ENCODE data around the gene S100A14.
"Not testable (repeated sequence)": the region's sequence is repeated elsewhere in the genome, so short reads cannot be mapped to it uniquely, and the experiment has no call there.

Gene S100A14

DNA sequence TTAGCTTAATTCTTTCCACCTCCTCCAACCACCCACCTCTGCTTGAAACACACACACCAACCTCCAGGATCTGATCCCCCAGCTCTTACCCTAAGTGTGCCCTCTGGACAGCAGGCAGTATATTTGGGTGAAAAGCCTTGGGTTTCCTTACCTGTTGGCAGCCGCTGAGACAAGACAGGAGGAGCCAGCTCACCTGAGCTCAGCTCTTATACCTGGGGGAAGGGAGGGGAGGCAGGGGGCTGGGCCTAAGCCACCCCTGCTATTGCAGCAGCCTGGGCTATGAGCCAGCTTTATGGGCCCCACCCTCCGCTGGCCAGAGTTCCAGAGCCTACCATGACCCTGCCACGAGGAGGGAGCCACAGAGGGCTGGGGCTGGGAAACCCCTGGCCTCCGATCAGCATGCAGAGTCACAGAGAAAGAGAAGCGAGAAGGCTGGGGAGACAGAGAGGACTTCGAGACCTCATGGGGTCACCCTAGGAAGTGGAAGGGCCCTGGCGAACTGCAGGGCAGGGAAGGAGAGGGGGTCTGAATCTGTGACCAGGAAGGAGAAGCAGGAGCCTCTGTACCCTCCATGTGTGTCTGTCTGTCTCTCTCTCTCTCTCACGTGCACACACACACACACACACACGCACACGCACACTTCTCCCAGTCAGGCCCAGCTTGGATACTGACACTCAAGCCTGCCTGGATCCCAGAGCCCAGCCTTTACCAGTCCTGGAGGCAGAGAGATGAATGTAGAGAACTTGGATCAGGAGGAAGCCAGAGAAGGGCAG lies at the start of gene S100A14:
Gene S100A14 (minus strand): TSS at position 182 of the 773 bp plus-strand sequence. CDS start 467 bp downstream, outside the sequence.
- DNase-seq (ENCODE audit: low read depth) = no peak

DNA sequence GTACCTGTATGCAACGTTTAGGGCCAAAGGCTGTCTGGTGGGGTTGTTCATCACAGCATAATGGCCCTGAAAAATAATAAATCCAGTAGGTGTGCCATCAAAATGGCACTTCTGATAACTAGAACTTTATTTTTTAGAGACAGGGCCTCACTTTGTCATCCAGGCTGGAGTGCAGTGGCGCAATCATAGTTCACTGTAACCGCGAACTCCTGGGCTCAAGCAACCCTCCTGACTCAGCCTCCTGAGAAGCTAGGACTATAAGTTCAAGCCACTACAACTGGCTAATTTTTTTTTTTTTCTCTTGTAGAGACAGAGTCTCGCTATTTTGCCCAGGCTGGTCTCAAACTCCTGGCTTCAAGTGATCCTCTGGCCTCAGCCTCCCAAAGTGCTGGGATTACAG lies 47.1 kb upstream of the S100A14 start:
- DNase-seq (ENCODE audit: low read depth) = no peak

DNA sequence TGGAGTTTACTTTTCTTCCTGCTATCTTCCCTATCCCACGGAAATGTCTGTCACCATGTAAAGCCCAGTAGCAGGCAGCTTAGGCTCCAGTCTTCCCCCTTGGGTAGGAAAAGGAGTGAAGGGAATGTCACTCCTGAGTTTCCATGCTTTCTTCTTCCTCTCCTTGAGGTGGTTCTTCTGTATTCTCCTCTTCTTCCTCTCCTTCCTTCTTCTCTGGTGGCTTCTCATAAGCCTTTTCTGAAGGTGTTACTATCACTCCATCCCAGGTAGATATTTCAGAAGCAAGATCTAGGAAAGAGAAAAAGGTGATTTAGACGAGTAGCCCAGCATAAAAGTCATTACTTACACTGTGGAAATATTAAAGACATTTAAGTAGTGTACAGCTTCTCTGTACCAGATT lies 46.1 kb upstream of the S100A14 start:
- no peak for DNase-seq (ENCODE audit: low read depth)

DNA sequence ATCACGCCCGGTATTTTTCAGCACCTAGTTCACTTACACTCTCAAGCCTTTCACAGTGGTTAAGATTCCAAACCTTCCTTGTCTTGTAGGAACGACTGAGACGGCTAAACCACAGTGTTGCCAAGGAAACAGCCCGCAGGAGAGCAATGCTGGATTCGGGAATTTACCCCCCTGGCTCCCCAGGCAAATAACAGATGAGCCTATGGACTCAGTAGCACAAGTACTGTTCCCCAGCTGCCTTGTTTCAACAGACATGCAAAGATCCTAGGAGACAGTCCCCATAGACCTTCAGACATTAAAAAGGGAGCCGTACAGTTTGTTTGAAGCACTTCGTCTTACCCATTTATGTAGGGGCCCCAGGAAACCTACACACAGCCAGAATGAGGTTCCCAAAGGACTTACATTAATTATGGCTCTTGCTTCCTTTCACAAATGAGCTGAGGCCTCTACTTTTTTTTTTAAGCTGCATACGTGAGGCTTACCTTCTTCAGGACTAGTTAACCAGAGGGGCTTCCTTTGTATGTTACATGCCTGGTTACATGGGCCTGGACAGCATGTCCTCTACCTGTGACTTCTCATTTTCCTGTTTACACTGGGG lies 45.1 kb upstream of the S100A14 start:
- no peak for DNase-seq (ENCODE audit: low read depth)

DNA sequence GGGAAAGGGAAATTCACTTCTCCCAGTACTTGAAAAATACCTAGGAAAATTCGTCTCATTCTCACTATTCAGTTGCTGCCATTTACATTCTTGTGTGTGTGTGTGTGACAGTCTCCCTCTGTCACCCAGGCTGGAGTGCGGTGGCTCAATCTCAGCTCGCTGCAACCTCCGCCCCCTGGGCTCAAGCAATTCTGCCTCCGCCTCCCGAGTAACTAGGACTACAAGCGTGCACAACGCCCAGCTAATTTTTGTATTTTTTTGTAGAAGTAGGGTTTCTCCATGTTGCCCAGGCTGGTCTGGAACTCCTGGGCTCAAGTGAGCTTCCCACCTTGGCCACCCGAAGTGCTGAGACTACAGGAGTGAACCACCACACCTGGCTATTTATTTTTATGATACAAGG lies 43.5 kb upstream of the S100A14 start:
- no peak for DNase-seq (ENCODE audit: low read depth)

DNA sequence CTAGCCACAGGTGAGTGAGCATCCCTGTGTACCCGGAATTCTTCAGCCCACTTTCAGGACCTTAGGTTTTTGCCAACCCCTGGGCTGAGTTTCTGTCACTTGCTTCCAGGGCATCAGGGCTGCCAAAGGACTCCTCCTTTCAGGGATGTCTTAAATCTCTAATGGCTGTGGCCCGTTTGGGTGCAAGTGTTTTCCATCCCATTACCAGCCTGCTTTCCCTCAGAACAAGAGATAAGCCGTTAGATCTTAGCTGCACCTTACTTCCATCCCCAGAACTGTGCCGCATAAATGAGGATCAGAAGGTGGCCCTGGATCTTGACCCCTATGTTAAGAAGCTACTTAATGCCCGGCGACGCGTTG lies 43.0 kb upstream of the S100A14 start:
- no peak for DNase-seq (ENCODE audit: low read depth)

DNA sequence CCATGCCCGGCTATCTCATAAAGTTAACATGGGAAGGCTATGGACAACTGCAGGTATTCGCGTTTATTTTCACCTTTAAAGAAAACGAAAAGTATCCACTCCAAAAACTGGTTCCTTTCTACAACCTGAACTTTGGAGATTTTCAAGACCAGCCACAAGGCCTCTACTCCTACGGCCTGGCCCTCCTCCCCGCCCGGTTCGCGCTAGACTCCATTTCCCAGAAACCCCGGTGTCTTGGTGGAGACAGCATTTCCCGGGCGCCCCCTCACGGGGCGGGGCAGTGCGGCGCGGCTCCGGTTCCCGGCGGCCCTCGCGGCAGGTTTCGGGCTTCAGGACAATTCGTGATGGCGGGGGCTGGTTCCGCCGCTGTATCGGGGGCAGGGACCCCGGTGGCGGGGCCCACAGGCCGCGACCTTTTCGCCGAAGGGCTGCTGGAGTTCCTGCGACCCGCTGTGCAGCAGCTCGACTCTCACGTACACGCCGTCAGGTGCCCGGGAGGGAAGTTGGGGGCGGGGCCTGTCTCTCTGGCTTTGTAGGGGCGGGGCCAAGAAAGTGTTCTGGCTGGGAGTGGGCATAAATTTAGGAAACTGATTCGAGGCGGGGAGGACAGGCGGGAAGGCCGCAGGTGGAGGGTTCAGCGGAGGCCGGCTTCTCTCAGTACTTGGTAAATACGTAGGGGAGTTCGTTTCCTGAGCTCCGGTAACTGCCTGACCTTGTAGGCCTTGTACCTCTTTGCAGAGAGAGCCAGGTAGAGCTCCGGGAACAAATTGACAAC lies 42.5 kb upstream of the S100A14 start, which contains the start of gene SNAPIN:
Gene SNAPIN (plus strand): TSS at position 304 of the 775 bp plus-strand sequence. CDS start 41 bp downstream, at position 345.
- peak; percentile 78 for DNase-seq (ENCODE audit: low read depth)

DNA sequence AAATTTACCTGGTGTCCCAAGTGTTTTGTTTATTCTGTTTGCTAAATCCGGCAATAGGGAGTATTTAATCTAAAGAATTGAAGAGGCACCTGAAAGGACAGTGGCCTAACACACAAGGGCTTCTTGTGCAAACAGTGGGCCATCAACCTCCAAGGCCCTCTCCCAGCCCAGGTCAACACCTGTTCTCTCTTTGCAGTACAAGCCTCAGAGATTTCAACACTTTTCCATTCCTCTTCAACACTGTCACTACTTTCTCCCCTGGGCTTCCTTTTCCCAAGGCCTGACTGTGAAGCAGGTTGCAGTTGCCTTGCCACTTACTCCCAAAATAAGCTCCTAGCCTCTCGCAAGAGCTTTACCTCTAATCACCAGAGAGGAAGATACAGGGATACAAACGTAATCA lies 39.2 kb upstream of the S100A14 start:
- no peak for DNase-seq (ENCODE audit: low read depth)

DNA sequence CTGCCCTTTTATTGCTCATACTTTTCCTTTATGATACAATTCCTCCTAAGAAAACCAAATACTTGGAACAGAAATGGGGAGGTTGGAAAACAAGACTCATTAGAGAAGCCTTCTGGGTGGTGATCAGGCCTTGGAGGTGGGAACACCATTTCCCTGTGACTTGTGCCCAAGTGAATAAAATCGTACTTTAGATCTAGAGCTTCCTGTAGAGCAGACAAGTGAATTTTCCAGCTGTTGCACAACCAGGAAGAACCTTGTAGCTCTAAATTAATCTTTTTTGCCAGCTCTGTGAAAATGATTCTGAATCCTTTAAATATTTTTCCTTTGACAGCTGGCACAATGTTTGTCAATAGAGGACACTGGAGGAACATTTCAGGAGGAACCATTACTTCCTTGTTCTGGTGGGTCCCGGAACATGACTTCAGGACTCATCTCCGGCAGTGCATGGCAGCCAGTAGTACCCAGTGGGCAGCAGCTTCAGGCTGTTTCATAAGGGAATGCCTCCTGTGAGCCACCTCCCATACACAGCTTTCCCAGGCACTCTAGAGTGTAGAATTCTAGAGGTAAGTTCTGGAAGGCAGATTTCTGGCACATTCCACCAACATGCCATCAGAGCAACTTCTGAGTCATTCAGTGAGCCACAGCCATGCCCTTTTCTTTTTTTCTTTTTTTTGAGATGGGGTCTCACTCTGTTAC lies 36.8 kb upstream of the S100A14 start:
- no peak for DNase-seq (ENCODE audit: low read depth)

DNA sequence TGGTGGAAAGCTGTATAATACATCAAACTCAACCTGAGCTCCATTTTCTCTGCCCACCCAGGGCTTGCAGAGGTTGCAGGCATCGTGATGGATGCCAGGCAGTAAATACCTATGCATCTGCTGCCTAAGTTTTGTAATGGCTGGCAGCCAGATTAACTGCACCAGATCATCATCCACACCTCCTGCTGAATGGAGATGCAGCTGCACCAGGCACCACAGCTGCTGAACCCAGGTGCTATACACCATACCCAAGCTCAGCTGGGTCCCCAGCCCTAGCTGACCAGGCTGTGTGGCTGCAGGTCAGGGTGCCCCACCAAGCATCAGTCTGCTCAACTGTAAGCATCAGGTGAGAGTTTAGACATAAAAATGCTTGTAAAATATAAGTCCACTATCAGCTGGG lies 35.6 kb upstream of the S100A14 start:
- no peak for DNase-seq (ENCODE audit: low read depth)

DNA sequence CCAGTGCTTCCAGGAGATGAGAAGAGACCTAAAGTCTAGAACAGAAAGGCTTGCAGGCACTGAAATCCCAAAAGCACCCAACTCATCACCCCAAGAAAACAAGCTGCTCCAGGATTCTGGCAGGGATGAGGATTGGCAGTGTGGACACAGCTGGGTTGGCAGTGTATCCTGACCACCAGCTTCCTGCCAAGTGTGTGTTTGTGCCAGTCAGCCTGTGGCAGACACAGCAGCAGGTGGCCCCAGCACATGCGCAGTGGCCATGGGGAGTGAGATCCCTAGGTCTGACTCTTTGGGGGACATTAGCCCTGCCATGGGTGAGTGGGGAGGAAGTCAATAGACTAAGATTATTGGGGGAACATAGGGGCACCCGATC lies 33.7 kb upstream of the S100A14 start:
- DNase-seq (ENCODE audit: low read depth) = no peak

DNA sequence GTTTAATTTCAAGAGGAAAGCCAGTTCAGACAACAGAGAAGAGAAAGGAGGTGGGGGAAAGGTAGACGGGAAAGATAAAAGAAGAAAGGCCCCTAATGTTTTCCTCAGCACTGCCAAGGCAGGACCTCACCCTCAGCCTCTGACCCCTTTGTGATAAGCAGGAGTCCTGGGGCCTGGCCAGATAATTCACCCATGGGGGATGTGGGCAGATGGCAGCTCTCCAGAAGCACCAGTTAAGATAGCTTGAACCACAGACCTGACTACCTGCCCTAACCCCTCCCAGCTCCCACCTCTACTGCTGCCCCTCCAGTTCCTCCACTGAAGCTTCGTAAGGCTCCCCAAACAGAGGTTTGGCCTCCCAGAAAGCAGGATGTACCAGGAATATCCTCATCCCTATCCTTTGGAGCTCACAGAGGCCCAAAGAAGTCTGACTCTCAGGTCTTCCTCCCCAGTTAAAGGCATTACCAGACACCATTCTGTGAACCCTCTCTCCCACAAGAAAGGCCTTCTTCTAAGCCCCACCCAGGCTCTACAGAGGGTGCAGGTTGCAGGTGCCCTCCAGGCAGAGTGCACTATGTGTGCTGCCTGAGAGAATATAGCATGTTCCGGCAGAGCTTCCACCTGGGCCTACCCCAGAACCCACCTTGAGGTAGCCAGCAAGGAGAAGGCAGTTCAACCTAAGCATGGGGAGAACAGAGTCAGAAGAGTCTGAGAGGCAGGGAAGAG lies 33.2 kb upstream of the S100A14 start:
- no peak for DNase-seq (ENCODE audit: low read depth)

DNA sequence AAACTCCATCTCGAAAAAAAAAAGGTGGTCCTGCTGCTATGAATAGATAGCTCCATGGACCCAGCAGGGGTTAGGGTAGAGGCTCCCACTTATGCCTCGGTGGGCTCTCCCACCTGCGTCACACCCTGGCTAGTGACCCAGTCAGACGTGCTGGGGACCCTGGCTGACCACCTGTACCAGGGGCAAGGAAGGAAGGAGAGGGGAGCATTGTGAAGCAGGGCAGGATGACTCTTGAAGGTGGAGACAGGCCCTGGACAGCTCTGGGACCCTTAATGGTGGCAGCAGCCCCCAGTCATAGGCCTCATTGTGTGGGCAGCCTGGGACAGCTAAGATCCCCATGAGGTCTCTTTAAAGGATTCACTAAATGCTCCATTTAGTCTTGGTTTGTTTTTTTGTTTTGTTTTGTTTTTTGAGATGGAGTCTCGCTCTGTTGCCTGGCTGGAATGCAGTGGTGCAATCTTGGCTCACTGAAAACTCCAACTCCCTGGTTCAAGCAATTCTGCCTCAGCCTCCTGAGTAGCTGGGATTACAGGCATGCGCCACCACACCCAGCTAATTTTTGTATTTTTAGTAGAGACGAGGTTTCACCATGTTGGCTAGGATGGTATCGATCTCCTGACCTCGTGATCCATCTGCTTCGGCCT lies 32.0 kb upstream of the S100A14 start:
- DNase-seq (ENCODE audit: low read depth) = no peak

DNA sequence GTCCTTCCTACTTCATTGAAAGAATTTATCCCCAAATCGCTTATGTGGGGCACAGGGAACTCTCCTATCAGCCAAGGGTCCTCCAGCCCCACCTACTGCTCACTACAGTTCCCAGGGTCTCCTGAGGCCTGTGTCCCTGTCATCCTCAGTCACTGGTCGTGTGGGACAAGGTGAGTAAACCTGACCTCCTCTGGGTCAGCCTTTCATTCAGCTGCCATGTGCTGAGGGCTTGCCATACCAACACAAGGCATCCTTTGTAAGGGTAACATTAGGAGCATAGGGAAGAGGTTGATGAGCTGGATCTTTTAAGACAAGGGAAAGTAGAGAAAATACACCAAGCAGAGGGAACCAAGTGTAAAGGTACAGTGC lies 31.2 kb upstream of the S100A14 start:
- no peak for DNase-seq (ENCODE audit: low read depth)

DNA sequence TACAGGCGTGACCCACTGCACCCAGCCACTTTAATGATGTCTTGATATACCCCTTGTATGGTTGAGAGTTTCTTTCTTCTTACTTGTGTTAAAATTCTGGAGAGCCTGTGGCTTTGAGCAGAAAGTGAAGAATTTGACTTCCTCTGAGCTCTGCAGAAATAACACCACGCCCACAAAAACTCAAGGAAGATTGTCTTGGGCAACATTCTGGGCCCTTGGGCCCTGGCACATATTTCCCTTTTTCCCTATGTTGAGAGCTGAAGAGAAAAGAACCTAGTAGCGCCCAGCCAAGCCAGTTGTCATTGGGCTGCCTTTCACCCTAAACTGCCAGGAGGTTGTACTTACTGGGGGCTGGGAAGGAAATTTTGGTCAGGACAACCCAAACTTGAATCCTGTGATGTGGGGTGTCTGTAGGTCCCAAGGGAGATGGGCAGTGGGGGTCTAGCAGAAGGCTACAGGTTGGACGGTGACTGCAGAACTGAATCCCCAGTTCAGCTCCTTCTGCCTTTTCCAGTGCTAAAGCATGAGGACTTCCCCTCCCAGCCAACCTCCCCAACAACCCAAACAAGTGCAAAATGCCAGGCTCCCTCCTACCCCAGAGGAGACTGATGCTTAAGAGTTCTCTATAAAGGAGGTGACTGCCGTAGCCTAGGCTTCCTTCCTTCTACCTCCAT lies 30.7 kb upstream of the S100A14 start:
- no peak for DNase-seq (ENCODE audit: low read depth)

DNA sequence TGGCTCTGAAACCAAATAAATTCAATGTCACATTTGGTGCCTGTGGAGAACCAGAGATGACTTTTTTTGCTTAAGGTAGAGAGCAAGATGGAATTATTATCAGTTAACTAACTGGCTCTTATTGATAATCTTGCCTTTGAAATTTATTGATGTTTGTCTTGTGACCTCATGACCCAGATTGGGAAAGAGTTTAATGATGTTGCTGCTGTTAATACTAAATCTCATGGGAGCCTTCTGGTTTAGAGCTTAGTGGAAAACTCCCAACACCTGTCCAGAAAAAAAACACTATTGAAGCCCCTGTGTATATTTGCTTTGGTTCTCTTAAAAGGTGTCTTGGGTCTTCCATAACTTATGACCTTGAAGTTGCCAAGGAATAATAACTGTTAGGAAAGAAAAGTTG lies 27.7 kb upstream of the S100A14 start:
- DNase-seq (ENCODE audit: low read depth) = no peak

DNA sequence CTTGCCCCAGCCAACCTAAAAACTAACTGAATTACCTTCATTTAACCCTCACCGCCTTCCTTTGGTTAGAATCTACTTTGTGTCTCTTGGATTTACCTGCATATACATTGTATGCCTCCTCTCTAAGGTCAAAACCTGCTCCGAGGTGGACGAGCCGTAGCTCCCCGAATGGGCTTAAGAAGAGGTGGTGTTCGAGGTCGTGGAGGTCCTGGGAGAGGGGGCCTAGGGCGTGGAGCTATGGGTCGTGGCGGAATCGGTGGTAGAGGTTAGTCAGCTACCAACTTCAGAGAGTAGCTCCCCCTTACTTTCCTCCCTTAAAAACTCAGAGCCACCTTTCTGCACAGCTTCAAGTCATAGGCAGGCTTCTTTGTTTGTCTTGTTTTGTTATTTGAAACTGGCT lies 27.0 kb upstream of the S100A14 start:
- DNase-seq (ENCODE audit: low read depth) = no peak

DNA sequence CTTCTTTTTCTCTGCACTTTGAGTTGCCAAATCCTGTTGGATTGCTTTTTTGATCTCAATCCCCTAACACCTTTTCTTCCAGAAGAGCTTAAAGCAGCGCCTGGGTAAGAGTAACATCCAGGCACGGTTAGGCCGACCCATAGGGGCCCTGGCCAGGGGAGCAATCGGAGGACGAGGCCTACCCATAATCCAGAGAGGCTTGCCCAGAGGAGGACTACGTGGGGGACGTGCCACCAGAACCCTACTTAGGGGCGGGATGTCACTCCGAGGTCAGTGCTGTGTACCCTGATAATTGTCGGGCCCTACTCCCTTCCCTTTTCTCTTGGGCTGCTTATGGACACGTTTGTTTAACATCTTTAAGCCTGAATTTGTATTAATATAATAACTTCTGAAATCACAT lies 26.0 kb upstream of the S100A14 start:
- no peak for DNase-seq (ENCODE audit: low read depth)

DNA sequence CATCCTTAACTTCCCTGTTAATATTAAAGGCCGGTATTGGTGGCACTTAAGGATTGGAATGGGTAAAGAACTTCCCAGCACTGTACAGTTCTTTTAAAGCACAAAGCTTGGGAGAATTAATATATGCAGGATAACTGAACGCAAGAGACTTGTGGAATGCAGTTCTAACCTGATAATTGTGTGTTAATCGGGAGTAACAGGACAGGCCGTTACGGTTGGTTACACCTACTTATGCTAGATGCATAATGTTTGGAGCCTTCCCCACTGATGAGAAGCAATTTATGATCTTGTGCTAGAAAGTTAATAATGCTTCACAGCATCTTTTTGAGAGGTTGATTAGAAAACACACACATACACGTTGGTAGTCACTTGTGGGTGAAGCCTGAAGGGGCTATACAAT lies 24.7 kb upstream of the S100A14 start:
- DNase-seq (ENCODE audit: low read depth) = no peak

DNA sequence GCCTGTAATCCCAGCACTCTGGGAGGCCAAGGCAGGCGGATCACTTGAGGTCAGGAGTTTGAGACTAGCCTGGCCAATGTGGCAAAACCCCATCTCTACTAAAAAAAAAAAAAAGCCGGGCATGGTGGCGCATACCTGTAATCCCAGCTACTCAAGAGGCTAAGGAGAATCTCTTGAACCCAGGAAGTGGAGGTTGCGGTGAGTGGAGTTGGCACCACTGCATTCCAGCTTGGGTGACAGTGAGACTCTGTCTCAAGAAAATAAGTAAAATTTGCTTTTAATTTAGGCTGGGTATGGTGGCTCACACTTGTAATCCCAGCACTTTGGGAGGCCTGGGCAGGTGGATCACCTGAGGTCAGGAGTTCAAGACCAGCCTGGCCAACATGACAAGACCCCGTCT lies 24.1 kb upstream of the S100A14 start:
- DNase-seq (ENCODE audit: low read depth) = not testable (repeated sequence)

DNA sequence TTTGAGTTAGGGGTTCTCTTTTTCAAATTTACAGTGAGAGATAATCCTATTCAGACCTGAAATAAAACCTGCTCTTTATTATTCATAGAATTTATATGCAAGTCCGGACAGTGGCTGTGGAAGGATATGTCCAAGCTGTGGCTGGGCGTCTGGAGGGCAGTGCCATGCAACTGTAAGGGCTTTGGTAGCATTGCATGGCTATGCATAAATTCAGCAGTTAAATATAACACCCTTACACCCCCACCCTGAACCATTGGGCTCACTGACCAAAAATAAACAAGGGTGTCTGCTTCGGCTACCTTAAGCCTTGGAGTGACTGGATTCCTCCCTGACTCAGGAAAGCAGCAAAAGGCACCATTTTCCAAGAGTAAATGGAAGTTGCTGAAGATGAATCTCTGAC lies 23.2 kb upstream of the S100A14 start:
- DNase-seq (ENCODE audit: low read depth) = no peak

Data from stimulated activated CD8-positive, alpha-beta memory T cell treated with anti-CD3 and anti-CD28 coated beads, Interleukin-15, amount 100 ng/mL, for 24 hours (primary cell).